Thyroid gland (tissue), 4 donors: ENCODE measurements around the gene ENTPD7.

Experiments used
- POLR2A ChIP-seq, 2 donors: fragments of 450-650 bp; IDR thresholded peaks; one replicate each; pipeline ENCODE4 v1.6.1; 2017; ENCODE audit warnings: antibody characterized with exemption in 2 of 2, mild to moderate bottlenecking in 2 of 2, moderate library complexity in 1 of 2
- TF ChIP-seq, protein P1 (sequence below), 6 experiments: fragments of 200-600 bp in 3 of 6; fragments of 450-650 bp in 3 of 6; sonication (generic) in 3 of 6; IDR thresholded peaks; one replicate each; pipeline ENCODE4 v1.5.1; 2016 to 2019; ENCODE audit warnings: antibody characterized with exemption in 6 of 6, mild to moderate bottlenecking in 2 of 6, inconsistent platforms in 1 of 6, moderate library complexity in 1 of 6

DNA sequence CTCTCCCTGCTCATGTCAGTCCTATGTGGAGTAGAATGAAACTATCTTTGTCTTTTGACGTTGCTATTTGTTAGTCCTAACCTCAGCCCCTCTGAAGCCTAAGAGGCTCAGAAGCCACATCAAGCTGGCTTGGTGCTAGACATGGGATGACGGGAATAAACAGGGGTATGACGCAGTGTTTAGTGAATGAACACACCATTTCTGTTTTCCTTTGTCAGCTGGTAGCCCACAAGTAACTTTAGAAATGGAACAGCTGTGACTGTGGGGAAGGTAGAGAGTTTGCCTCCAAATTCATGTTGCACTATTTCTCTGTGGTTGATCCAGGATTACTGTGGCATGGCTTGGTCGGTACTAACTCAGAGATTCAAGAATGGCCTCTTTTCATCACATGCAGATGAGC lies 41.3 kb downstream of the ENTPD7 start:
- TF ChIP-seq, protein P1, sequence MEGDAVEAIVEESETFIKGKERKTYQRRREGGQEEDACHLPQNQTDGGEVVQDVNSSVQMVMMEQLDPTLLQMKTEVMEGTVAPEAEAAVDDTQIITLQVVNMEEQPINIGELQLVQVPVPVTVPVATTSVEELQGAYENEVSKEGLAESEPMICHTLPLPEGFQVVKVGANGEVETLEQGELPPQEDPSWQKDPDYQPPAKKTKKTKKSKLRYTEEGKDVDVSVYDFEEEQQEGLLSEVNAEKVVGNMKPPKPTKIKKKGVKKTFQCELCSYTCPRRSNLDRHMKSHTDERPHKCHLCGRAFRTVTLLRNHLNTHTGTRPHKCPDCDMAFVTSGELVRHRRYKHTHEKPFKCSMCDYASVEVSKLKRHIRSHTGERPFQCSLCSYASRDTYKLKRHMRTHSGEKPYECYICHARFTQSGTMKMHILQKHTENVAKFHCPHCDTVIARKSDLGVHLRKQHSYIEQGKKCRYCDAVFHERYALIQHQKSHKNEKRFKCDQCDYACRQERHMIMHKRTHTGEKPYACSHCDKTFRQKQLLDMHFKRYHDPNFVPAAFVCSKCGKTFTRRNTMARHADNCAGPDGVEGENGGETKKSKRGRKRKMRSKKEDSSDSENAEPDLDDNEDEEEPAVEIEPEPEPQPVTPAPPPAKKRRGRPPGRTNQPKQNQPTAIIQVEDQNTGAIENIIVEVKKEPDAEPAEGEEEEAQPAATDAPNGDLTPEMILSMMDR (IDR thresholded peaks at IDR 0.05): no peak
- TF ChIP-seq POLR2A (IDR thresholded peaks at IDR 0.05): no peak
